ENCODE results near the gene AUP1. TPM values are rescaled to one million over a fixed set of nuclear protein-coding genes. Genes with fewer than 3 reads are reported as not detected.

AUP1 gene
- total and polyA plus RNA-seq, 10 of the 15 experiments (the other 5 are each of a cell fraction or from before 2014, with no cell fraction given): 39.1 to 215 (median 138) TPM

GRCh38 chr2:74548900-74549826 lies 19.7 kb upstream of the AUP1 start (continued):
- TF ChIP-seq HSF1 (IDR thresholded peaks at IDR 0.05; ENCODE audit: low read depth, low read length) (no peak), NBN (IDR thresholded peaks at IDR 0.05) (no peak), PKNOX1 (IDR thresholded peaks at IDR 0.05) (no peak), CEBPZ (IDR thresholded peaks at IDR 0.05; ENCODE audit: low read depth, low read length) (no peak), GATAD2B (conservative IDR thresholded peaks at IDR 0.05; ENCODE audit: low read depth) (peak; percentile 81; the same call in 1 of the 2 replicates), ZNF687 (IDR thresholded peaks at IDR 0.05) (0 out of 2 replicates have a peak, but pooled peaks have one; percentile 28), SUPT20H (IDR thresholded peaks at IDR 0.05; ENCODE audit: borderline replicate concordance, control insufficient read depth, low read depth, low read length) (no peak), SREBF1 (IDR thresholded peaks at IDR 0.05; ENCODE audit: low read length) (no peak), CBX5 (IDR thresholded peaks at IDR 0.05; ENCODE audit: low read depth) (no peak), TCF7 (IDR thresholded peaks at IDR 0.05; ENCODE audit: borderline replicate concordance) (no peak), E2F8 (IDR thresholded peaks at IDR 0.05; ENCODE audit: low read depth, partially characterized antibody) (no peak), IRF4 (IDR thresholded peaks at IDR 0.05; ENCODE audit: low read depth, low read length) (no peak), CHD2 (IDR thresholded peaks at IDR 0.05; ENCODE audit: borderline replicate concordance, low read depth, low read length) (no peak), POLR2AphosphoS2 (IDR thresholded peaks at IDR 0.05; ENCODE audit: low read depth, low read length) (no peak), MTA2 (IDR thresholded peaks at IDR 0.05; ENCODE audit: low read depth) (no peak)

All from GM12878 (cell line).